HUES64 (cell line): Measurements from ENCODE around the gene SFRP2. TPM values are rescaled to one million over a fixed set of nuclear protein-coding genes. Genes with fewer than 3 reads are reported as not detected.
A peak's percentile ranks its signal among the peaks of the same experiment; 100 is the strongest.

Experiments used
- H3K27ac ChIP-seq: 2 replicates; pipeline ENCODE4 v1.7.0; 2013; ENCODE audit warnings: low read depth, low read length, inconsistent platforms
- H3K27me3 ChIP-seq: 2 replicates; pipeline ENCODE4 v1.6.1; 2013; ENCODE audit warnings: mild to moderate bottlenecking, low read length; ENCODE audit not compliant: insufficient read depth
- H3K36me3 ChIP-seq: 2 replicates; pipeline ENCODE4 v1.6.1; 2013; ENCODE audit warnings: mild to moderate bottlenecking, low read length; ENCODE audit not compliant: insufficient read depth
- H3K4me1 ChIP-seq: 2 replicates; pipeline ENCODE4 v1.6.1; 2013; ENCODE audit warnings: mild to moderate bottlenecking, low read length, moderate library complexity; ENCODE audit not compliant: insufficient read depth
- H3K4me3 ChIP-seq: 2 replicates; pipeline ENCODE4 v1.5.1; 2013; ENCODE audit warnings: mild to moderate bottlenecking, low read length, moderate library complexity
- H3K9ac ChIP-seq: 2 replicates; pipeline ENCODE4 v1.6.1; 2013; ENCODE audit warnings: mild to moderate bottlenecking, low read depth, low read length
- H3K9me3 ChIP-seq: 2 replicates; pipeline ENCODE4 v1.6.1; 2013; ENCODE audit warnings: low read depth, low read length; ENCODE audit not compliant: insufficient read depth
- WGBS: fragments of 150-250, 120-280 bp; methylation state at CpG from one replicate; pipeline ENCODE4 v1.1.7; 2013; ENCODE audit warnings: missing lambda C conversion rate; 5-methylcytosine and 5-hydroxymethylcytosine counted together
- polyA plus RNA-seq, 2 experiments: library from polyadenylated mRNA; stranded (reverse); fragments of 50-300 nt; gene quantifications; one replicate each; pipeline ENCODE4 v1.2.3, GENCODE V29; 2013

SFRP2 gene
- 287 TPM for polyA plus RNA-seq (2013, experiment 1 of 2)
- polyA plus RNA-seq (2013, experiment 2 of 2), result 333 TPM

DNA sequence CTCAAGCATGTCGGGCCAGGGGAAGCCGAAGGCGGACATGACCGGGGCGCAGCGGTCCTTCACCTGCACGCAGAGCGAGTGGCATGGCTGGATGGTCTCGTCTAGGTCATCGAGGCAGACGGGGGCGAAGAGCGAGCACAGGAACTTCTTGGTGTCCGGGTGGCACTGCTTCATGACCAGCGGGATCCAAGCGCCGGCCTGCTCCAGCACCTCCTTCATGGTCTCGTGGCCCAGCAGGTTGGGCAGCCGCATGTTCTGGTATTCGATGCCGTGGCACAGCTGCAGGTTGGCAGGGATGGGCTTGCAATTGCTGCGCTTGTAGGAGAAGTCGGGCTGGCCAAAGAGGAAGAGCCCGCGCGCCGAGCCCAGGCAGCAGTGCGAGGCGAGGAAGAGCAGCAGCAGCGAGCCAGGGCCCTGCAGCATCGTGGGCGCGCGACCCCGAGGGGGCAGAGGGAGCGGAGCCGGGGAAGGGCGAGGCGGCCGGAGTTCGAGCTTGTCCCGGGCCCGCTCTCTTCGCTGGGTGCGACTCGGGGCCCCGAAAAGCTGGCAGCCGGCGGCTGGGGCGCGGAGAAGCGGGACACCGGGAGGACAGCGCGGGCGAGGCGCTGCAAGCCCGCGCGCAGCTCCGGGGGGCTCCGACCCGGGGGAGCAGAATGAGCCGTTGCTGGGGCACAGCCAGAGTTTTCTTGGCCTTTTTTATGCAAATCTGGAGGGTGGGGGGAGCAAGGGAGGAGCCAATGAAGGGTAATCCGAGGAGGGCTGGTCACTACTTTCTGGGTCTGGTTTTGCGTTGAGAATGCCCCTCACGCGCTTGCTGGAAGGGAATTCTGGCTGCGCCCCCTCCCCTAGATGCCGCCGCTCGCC, at the start of gene SFRP2:
Gene SFRP2 (minus strand): TSS at position 671 of the 864 bp plus-strand sequence. CDS start 248 bp downstream, at position 423.
- Histone ChIP-seq H3K27me3 (peaks cover 21% of the 10 kb centered on the region), H3K4me1 (peaks cover 34% of the 10 kb centered on the region), H3K27ac (peak within 1 kb of the TSS; percentile 95), H3K36me3 (peaks cover 25% of the 10 kb centered on the region), H3K9ac (peak within 1 kb of the TSS; percentile 95), H3K4me3 (peak within 1 kb of the TSS; percentile 80), H3K9me3 (no peaks in the 10 kb centered on the region)
- WGBS, result under 1% methylated on average over 72 of the region's 72 CpGs

GRCh38 chr4:153838564-153838963, 49.7 kb upstream of the SFRP2 start:
- 64% methylated on average over 3 of the region's 3 CpGs for WGBS
- Histone ChIP-seq H3K4me3 (no peak overlapping the region), H3K4me1 (no peaks in the 10 kb centered on the region), H3K9me3 (peaks cover 3% of the 10 kb centered on the region; the same call in 1 of the 2 replicates), H3K27ac (no peak overlapping the region), H3K36me3 (no peaks in the 10 kb centered on the region), H3K27me3 (no peaks in the 10 kb centered on the region), H3K9ac (no peak overlapping the region)

GRCh38 chr4:153834901-153835300, 46.0 kb upstream of the SFRP2 start:
- Histone ChIP-seq H3K9ac (no peak overlapping the region), H3K9me3 (no peaks in the 10 kb centered on the region), H3K4me1 (no peaks in the 10 kb centered on the region), H3K27ac (no peak overlapping the region), H3K36me3 (no peaks in the 10 kb centered on the region), H3K27me3 (no peaks in the 10 kb centered on the region), H3K4me3 (no peak overlapping the region)
- WGBS, result 86% methylated on average over 5 of the region's 5 CpGs

DNA sequence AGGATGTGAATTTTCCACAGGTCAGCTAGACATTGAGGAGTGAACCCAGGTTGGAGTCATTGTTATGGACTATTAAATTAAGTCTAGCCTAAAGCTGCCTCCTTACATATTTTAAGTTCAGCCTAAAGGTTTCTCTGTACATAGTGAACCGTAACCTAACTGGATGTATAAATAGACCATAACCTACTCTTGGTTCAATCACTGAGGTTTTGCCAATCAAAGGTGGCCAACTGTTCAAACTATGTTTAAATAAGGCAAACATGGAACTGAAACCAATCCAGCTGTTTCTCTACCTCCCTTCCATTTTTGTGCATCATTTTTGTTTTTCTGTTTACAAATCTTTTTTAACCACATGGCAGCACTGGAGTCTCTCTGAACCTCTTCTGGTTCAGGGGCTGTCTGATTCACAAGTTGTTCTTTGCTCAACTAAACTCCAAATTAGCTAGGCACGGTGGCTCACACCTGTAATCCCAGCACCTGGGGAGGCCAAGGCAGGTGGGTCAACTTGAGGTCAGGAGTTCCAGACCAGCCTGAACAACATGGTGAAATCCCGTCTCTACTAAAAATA, 43.9 kb upstream of the SFRP2 start:
- WGBS, result 92% methylated on average over 3 of the region's 3 CpGs
- H3K9me3 ChIP-seq, result no peaks in the 10 kb centered on the region
- no peaks in the 10 kb centered on the region for H3K4me1 ChIP-seq
- no peaks in the 10 kb centered on the region for H3K36me3 ChIP-seq
- H3K4me3 ChIP-seq, result no peak overlapping the region
- no peak overlapping the region for H3K9ac ChIP-seq
- no peaks in the 10 kb centered on the region for H3K27me3 ChIP-seq
- H3K27ac ChIP-seq, result no peak overlapping the region

DNA sequence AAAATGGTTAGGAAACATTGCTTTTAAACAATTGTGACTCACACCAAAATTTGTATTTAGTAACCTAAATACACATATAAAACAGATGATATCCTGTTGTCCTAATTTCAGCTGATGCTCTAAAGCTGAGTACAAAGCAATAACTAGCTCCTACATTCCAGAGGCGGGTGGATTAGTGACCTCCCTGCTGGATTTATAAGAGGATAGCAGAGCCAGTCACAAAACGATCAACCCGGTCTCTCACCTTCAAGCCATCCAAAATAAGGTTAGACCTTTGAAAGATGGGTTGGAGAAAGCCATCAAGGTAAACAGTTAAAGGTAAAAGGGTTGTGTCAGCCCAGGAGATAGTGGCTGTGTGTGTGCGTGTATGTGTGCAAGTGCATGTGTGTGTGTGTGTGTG, 43.2 kb upstream of the SFRP2 start:
- Histone ChIP-seq H3K9me3 (no peaks in the 10 kb centered on the region), H3K4me1 (no peaks in the 10 kb centered on the region), H3K9ac (no peak overlapping the region), H3K36me3 (no peaks in the 10 kb centered on the region), H3K4me3 (no peak overlapping the region), H3K27ac (no peak overlapping the region), H3K27me3 (no peaks in the 10 kb centered on the region)
- WGBS, result 96% methylated on average over 4 of the region's 4 CpGs

- Histone ChIP-seq H3K9me3 (no peaks in the 10 kb centered on the region), H3K9ac (no peak overlapping the region), H3K27me3 (no peaks in the 10 kb centered on the region), H3K4me1 (no peaks in the 10 kb centered on the region), H3K27ac (no peak overlapping the region), H3K36me3 (no peaks in the 10 kb centered on the region), H3K4me3 (no peak overlapping the region)
- 96% methylated on average over 1 of the region's 1 CpG for WGBS
Measured at GRCh38 chr4:153831245-153831644, 42.4 kb upstream of the SFRP2 start.

DNA sequence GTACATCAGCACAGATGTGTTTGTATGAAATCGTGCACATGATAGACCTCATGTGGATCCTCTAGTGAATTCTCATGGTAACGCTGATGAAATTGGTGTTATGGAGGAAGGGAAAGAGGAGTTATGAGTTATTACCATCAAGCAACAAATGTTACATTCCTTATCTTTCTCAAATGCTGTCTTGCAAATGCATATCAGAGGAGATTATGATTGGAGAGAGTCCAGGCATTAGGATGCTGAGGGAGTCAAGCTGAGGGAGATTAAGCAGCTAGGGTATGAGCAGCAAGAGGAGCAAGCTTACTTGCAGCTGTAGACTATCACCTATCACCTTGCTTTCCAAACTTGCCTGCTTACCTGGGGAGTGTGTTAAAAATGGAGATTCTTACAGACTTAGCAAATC, 36.8 kb upstream of the SFRP2 start:
- no peaks in the 10 kb centered on the region for H3K4me1 ChIP-seq
- H3K9me3 ChIP-seq, result no peaks in the 10 kb centered on the region
- H3K27me3 ChIP-seq, result no peaks in the 10 kb centered on the region
- 97% methylated on average over 2 of the region's 2 CpGs for WGBS
- H3K36me3 ChIP-seq, result no peaks in the 10 kb centered on the region
- H3K4me3 ChIP-seq, result no peak overlapping the region
- H3K27ac ChIP-seq, result no peak overlapping the region
- H3K9ac ChIP-seq, result no peak overlapping the region

DNA sequence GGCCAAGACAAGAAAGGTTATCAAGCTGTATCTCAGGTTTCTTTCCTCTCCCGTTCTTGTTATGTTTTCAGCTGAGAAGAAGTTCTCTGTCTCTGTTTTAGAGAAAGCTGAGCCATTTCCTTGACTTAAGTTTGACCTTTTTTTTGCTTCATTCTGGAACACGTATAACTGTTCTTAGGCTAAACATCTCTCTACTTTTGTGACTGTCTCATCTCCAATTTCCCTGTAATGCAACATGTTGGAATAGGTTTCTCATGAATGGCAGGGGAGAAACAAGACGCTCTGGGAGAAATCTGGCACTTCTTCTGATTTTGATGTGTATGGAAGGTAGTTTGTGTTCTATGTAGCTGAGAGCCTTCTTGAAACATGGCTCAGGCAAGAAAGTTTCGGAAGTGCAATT, 36.2 kb upstream of the SFRP2 start:
- H3K9ac ChIP-seq, result no peak overlapping the region
- no peaks in the 10 kb centered on the region for H3K27me3 ChIP-seq
- no peaks in the 10 kb centered on the region for H3K4me1 ChIP-seq
- 93% methylated on average over 4 of the region's 4 CpGs for WGBS
- no peaks in the 10 kb centered on the region for H3K9me3 ChIP-seq
- no peaks in the 10 kb centered on the region for H3K36me3 ChIP-seq
- H3K27ac ChIP-seq, result no peak overlapping the region
- H3K4me3 ChIP-seq, result no peak overlapping the region

DNA sequence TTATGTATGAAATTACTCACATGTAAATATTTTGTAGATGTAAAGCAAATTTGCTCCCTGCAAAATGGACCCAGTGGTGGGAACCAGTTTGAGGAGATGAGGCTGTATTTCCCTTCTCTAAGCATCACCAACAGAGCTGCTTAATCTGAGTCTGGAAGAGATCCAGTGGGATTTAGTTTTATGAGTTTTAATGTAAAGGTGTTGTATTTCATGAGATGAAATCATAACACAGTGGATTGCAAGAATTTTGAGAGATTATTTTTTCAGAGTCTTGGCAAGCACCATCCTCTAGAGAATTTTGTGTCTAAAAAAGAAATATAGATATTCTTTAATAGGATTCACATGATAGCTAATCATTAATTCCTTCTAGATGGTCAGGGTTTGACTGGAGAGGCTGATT, 35.6 kb upstream of the SFRP2 start:
- Histone ChIP-seq H3K27ac (no peak overlapping the region), H3K27me3 (no peaks in the 10 kb centered on the region)

DNA sequence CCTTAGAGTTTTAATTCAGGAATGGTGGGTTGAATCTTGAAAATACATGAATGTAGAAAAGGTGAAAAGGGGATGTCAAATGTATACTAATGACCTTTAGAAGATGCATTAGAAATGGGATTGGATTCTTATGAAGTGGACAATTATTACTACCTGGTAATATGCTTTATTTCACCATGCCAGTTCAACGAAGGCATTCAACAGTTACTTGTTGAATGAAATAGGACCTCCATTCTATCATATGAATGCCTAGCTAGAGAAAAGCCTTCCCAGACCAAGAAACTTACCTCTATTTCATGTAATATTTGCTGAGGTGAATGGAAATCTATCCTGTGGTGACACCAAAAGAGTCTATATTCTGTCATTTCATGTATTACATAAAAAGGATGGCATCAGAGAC, 34.6 kb upstream of the SFRP2 start:
- no CpG with 5 or more reads among the region's 1 CpG for whole genome bisulfite sequencing
- no peak overlapping the region for H3K27ac ChIP-seq
- no peaks in the 10 kb centered on the region for H3K4me1 ChIP-seq
- H3K27me3 ChIP-seq, result no peaks in the 10 kb centered on the region
- no peak overlapping the region for H3K4me3 ChIP-seq
- H3K36me3 ChIP-seq, result no peaks in the 10 kb centered on the region
- H3K9me3 ChIP-seq, result no peaks in the 10 kb centered on the region
- no peak overlapping the region for H3K9ac ChIP-seq

More for the DNA sequence above, 35.6 kb upstream of the SFRP2 start:
- Histone ChIP-seq H3K9ac (no peak overlapping the region), H3K36me3 (no peaks in the 10 kb centered on the region), H3K4me1 (no peaks in the 10 kb centered on the region), H3K4me3 (no peak overlapping the region), H3K9me3 (no peaks in the 10 kb centered on the region)

GRCh38 chr4:153822316-153822715, 33.4 kb upstream of the SFRP2 start:
- Histone ChIP-seq H3K4me1 (no peaks in the 10 kb centered on the region), H3K36me3 (no peaks in the 10 kb centered on the region), H3K9me3 (no peaks in the 10 kb centered on the region), H3K27me3 (no peaks in the 10 kb centered on the region), H3K9ac (no peak overlapping the region), H3K27ac (no peak overlapping the region), H3K4me3 (no peak overlapping the region)
- WGBS, result no CpG with 5 or more reads among the region's 3 CpGs
